SKM-1 (cell line): ENCODE data around the gene NOP9.
A peak's percentile ranks its signal among the peaks of the same experiment; 100 is the strongest.

Experiments used
- DNase-seq: peaks from one replicate; lab custom pipeline; 2025; ENCODE audit not compliant: unreplicated experiment; lab: John Stamatoyannopoulos, UW

Gene NOP9

GRCh38 chr14:24263848-24264247 lies 35.8 kb upstream of the NOP9 start:
- DNase-seq, result no peak

- DNase-seq, result no peak
Observed at GRCh38 chr14:24264298-24264697, 35.4 kb upstream of the NOP9 start.

- DNase-seq, result no peak
Observed at GRCh38 chr14:24266344-24267244, 33.1 kb upstream of the NOP9 start.

- no peak for DNase-seq
Observed at GRCh38 chr14:24267516-24267915, 32.1 kb upstream of the NOP9 start.

- no peak for DNase-seq
Observed at GRCh38 chr14:24268225-24268624, 31.4 kb upstream of the NOP9 start.

GRCh38 chr14:24269368-24269767 lies 30.3 kb upstream of the NOP9 start:
- no peak for DNase-seq

- no peak for DNase-seq
Observed at GRCh38 chr14:24269910-24270536, 29.6 kb upstream of the NOP9 start.

GRCh38 chr14:24270537-24271133 lies 29.0 kb upstream of the NOP9 start:
- DNase-seq, result no peak

- peak; percentile 16 for DNase-seq
Observed at GRCh38 chr14:24271134-24271833, 28.4 kb upstream of the NOP9 start, which contains the start of gene RABGGTA. TSS of gene RABGGTA (minus strand) at chr14:24271597. CDS start at chr14:24271115, 482 bp downstream.

GRCh38 chr14:24271834-24272263 lies 27.8 kb upstream of the NOP9 start:
- no peak for DNase-seq

- DNase-seq, result no peak
Observed at GRCh38 chr14:24272467-24272866, 27.2 kb upstream of the NOP9 start.

GRCh38 chr14:24273422-24273998 lies 26.1 kb upstream of the NOP9 start:
- DNase-seq, result no peak

GRCh38 chr14:24274101-24274543 lies 25.5 kb upstream of the NOP9 start:
- peak; percentile 14 for DNase-seq

GRCh38 chr14:24277071-24277470 lies 22.6 kb upstream of the NOP9 start:
- no peak for DNase-seq

GRCh38 chr14:24277606-24278321 lies 21.9 kb upstream of the NOP9 start:
- DNase-seq, result peak; percentile 64

- no peak for DNase-seq
Observed at GRCh38 chr14:24278424-24278823, 21.2 kb upstream of the NOP9 start.

- DNase-seq, result no peak
Observed at GRCh38 chr14:24279301-24280186, 20.1 kb upstream of the NOP9 start.

GRCh38 chr14:24280797-24281460 lies 18.7 kb upstream of the NOP9 start:
- no peak for DNase-seq

- DNase-seq, result no peak
Observed at GRCh38 chr14:24281636-24282035, 18.0 kb upstream of the NOP9 start.
